DMS 273 (cell line): Measurements from ENCODE around the gene THAP3.
A peak's percentile ranks its signal among the peaks of the same experiment; 100 is the strongest.

Source experiments
- DNase-seq: peaks from one replicate; lab custom pipeline; 2025; ENCODE audit not compliant: unreplicated experiment; lab: John Stamatoyannopoulos, UW

The THAP3 gene

GRCh38 chr1:6603915-6604558, 20.6 kb upstream of the THAP3 start:
- DNase-seq, result no peak

GRCh38 chr1:6612641-6613360, 11.9 kb upstream of the THAP3 start:
- peak; percentile 88 for DNase-seq

GRCh38 chr1:6613361-6614018, 11.2 kb upstream of the THAP3 start, which contains the start of gene PHF13:
Gene PHF13, plus strand, starts transcription at chr1:6613731. Its CDS starts 336 bp downstream, at chr1:6614067.
- peak; percentile 100 for DNase-seq

- DNase-seq, result peak; percentile 69
Observed at GRCh38 chr1:6614019-6614928, 10.4 kb upstream of the THAP3 start.

GRCh38 chr1:6614929-6615785, 9.5 kb upstream of the THAP3 start:
- DNase-seq, result no peak

- DNase-seq, result no peak
Observed at GRCh38 chr1:6619045-6619444, 5.6 kb upstream of the THAP3 start.

GRCh38 chr1:6621429-6622391, 3.0 kb upstream of the THAP3 start:
- DNase-seq, result peak; percentile 43

- DNase-seq, result no peak
Observed at GRCh38 chr1:6622396-6623152, 2.1 kb upstream of the THAP3 start.

- no peak for DNase-seq
Observed at GRCh38 chr1:6623269-6623965, 1.3 kb upstream of the THAP3 start.

- DNase-seq, result peak; percentile 56
Observed at GRCh38 chr1:6625584-6626149, 999 bp downstream of the THAP3 start.

GRCh38 chr1:6627031-6627430, 2.4 kb downstream of the THAP3 start:
- no peak for DNase-seq

GRCh38 chr1:6627841-6628545, 3.3 kb downstream of the THAP3 start:
- DNase-seq, result no peak

- no peak for DNase-seq
Observed at GRCh38 chr1:6628971-6629479, 4.4 kb downstream of the THAP3 start.

GRCh38 chr1:6630027-6630426, 5.4 kb downstream of the THAP3 start:
- DNase-seq, result no peak

- no peak for DNase-seq
Observed at GRCh38 chr1:6631058-6631457, 6.4 kb downstream of the THAP3 start.
